NCI-H748 (cell line): ENCODE measurements around the gene KCNN2.

Source experiments
- DNase-seq: peaks from one replicate; lab custom pipeline; 2025; ENCODE audit not compliant: unreplicated experiment; lab: John Stamatoyannopoulos, UW

The KCNN2 gene

GRCh38 chr5:114477816-114478334 is 116.0 kb downstream of the KCNN2 start:
- DNase-seq: no peak

GRCh38 chr5:114500756-114501155 is 138.9 kb downstream of the KCNN2 start:
- DNase-seq: no peak

- no peak for DNase-seq
Measured at GRCh38 chr5:114504560-114504959, 142.7 kb downstream of the KCNN2 start.

GRCh38 chr5:114524221-114524620 is 162.4 kb downstream of the KCNN2 start:
- DNase-seq: no peak

DNA sequence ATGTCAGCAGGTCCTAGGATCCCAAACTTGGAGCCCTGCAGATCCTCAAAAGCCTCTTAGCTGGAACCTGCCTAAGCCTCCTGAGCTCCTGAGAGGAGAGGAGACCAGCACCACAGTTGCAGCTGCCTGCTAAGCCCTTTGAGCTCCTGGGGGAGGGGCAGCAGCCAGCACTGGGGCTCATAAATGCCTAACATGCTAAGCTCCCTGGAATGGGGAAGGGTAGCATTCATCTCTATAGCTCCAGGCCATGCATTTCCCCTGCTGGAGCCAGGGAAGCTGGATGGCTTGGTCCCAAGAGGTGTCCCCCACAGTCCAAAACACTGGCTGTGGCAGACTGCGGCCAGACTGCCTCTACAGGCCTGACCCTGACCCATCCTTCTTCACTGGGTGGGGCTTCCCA is 182.7 kb downstream of the KCNN2 start:
- DNase-seq: no peak
